H1 (cell line): ENCODE results near the gene RNU7-1. TPM values are rescaled to one million over a fixed set of nuclear protein-coding genes. Genes with fewer than 3 reads are reported as not detected.
A peak's percentile ranks its signal among the peaks of the same experiment; 100 is the strongest.

Source experiments
- PHF8 ChIP-seq: fragments of 200-600 bp; sonication (generic); conservative IDR thresholded peaks from 2 replicates; pipeline ENCODE4 v1.7.1; 2012; ENCODE audit warnings: low read depth, mild to moderate bottlenecking, inconsistent platforms, low read length, moderate library complexity
- SRF ChIP-seq: IDR thresholded peaks from 2 replicates; pipeline ENCODE4 v1.6.1; 2011; ENCODE audit warnings: mild to moderate bottlenecking, low read depth, low read length, moderate library complexity
- YY1 ChIP-seq: IDR thresholded peaks from 2 replicates; pipeline ENCODE4 v1.6.1; 2011; ENCODE audit warnings: low read depth, mild to moderate bottlenecking, low read length
- polyA plus RNA-seq, 7 experiments: library from polyadenylated mRNA; depleted of rRNA in 3 of 7; stranded (reverse) in 5 of 7; unstranded in 2 of 7; fragments of >200 nt in 5 of 7; fragments of 200-250 nt in 2 of 7; gene quantifications; 1 replicate in 5 of 7; 2 replicates in 1 of 7; 4 replicates in 1 of 7; pipeline versions ENCODE4 v1.2.1 to v1.2.3, GENCODE V29; 2011 to 2013; ENCODE audit warnings: missing spikeins in 2 of 7, mixed read lengths in 2 of 7
- total RNA-seq: library from RNA; stranded (reverse); fragmentation: NEBNext Ultra II Directional; extraction: Animal tissue kit (Norgen Biotek cat#: 25700); gene quantifications from 2 replicates; pipeline ENCODE4 v1.2.1, GENCODE V29; 2021

RNU7-1 gene
- total and polyA plus RNA-seq, 2 of the 8 experiments (the other 6 are each of a cell fraction or from before 2014, with no cell fraction given), result not detected

- TF ChIP-seq YY1 (peak; percentile 47; the same call in 1 of the 2 replicates), SRF (no peak), PHF8 (0 out of 2 replicates have a peak, but pooled peaks have one; percentile 23)
Observed at GRCh38 chr12:6914947-6915788, 28.4 kb upstream of the RNU7-1 start (continued).
